ENCODE data around the gene AXIN2. TPM values are rescaled to one million over a fixed set of nuclear protein-coding genes. Genes with fewer than 3 reads are reported as not detected.

AXIN2 gene
- total RNA-seq, 4 donors from 2014 or later, result 15.3 to 23.7 (median 20.5) TPM

GRCh38 chr17:65601145-65601544 is 39.7 kb upstream of the AXIN2 start:
- 36 to 39% methylated on average over 1 of the region's 1 CpG for WGBS, 2 donors

GRCh38 chr17:65600518-65600917 is 39.1 kb upstream of the AXIN2 start:
- Histone ChIP-seq H3K27ac (no peak overlapping the region), H3K4me1 (peaks cover 0 to 16% (median 0%) of the 10 kb centered on the region in 4 donors), H3K4me3 (no peak overlapping the region), H3K36me3 (no peaks in the 10 kb centered on the region), H3K27me3 (no peaks in the 10 kb centered on the region), H3K9me3 (no peaks in the 10 kb centered on the region)
- WGBS, 2 donors, result 10 to 11% methylated on average over 1 of the region's 1 CpG
- no peak for TF ChIP-seq POLR2A (IDR thresholded peaks at IDR 0.05)
- TF ChIP-seq EP300 (IDR thresholded peaks at IDR 0.05), result no peak
- TF ChIP-seq CTCF (IDR thresholded peaks at IDR 0.05), result no peak
- no peak for DNase-seq (ENCODE audit: low spot score in 2 of 2)

More at GRCh38 chr17:65601145-65601544, 39.7 kb upstream of the AXIN2 start:
- TF ChIP-seq EP300 (IDR thresholded peaks at IDR 0.05) (no peak), POLR2A (IDR thresholded peaks at IDR 0.05) (no peak), CTCF (IDR thresholded peaks at IDR 0.05) (no peak)
- Histone ChIP-seq H3K4me3 (no peak overlapping the region), H3K9me3 (no peaks in the 10 kb centered on the region), H3K4me1 (peaks cover 0 to 16% (median 0%) of the 10 kb centered on the region in 4 donors), H3K27me3 (no peaks in the 10 kb centered on the region), H3K27ac (no peak overlapping the region), H3K36me3 (no peaks in the 10 kb centered on the region)
- DNase-seq (ENCODE audit: low spot score in 2 of 2), result no peak

- WGBS, 2 donors, result 86 to 87% methylated on average over 5 of the region's 5 CpGs
- no peak overlapping the region for H3K4me3 ChIP-seq
- no peak overlapping the region for H3K27ac ChIP-seq
- H3K27me3 ChIP-seq, result no peaks in the 10 kb centered on the region
- H3K4me1 ChIP-seq, result peaks cover 0 to 18% (median 0%) of the 10 kb centered on the region in 4 donors
- no peaks in the 10 kb centered on the region for H3K36me3 ChIP-seq
- no peak for DNase-seq (ENCODE audit: low spot score in 2 of 2)
- TF ChIP-seq POLR2A (IDR thresholded peaks at IDR 0.05), result no peak
- TF ChIP-seq CTCF (IDR thresholded peaks at IDR 0.05), result no peak
- H3K9me3 ChIP-seq, result no peaks in the 10 kb centered on the region
These were observed 38.2 kb upstream of the AXIN2 start for GRCh38 chr17:65599650-65600049.

- no peak for DNase-seq (ENCODE audit: low spot score in 2 of 2)
- no peaks in the 10 kb centered on the region for H3K27me3 ChIP-seq
- H3K4me3 ChIP-seq, result no peak overlapping the region
- no peak for TF ChIP-seq CTCF (IDR thresholded peaks at IDR 0.05)
- no peak for TF ChIP-seq EP300 (IDR thresholded peaks at IDR 0.05)
- TF ChIP-seq POLR2A (IDR thresholded peaks at IDR 0.05), result no peak
- H3K4me1 ChIP-seq, result peaks cover 0 to 27% (median 0%) of the 10 kb centered on the region in 4 donors
- WGBS, 2 donors, result 92 to 100% methylated on average over 1 of the region's 1 CpG
- H3K36me3 ChIP-seq, result no peaks in the 10 kb centered on the region
- H3K27ac ChIP-seq, result no peak overlapping the region
- H3K9me3 ChIP-seq, result no peaks in the 10 kb centered on the region
These were observed 37.3 kb upstream of the AXIN2 start for GRCh38 chr17:65598746-65599145.

GRCh38 chr17:65595071-65595656 is 33.7 kb upstream of the AXIN2 start:
- WGBS, 2 donors, result 66 to 70% methylated on average over 4 of the region's 4 CpGs
- Histone ChIP-seq H3K4me3 (no peak overlapping the region), H3K9me3 (no peaks in the 10 kb centered on the region), H3K27me3 (no peaks in the 10 kb centered on the region), H3K27ac (no peak overlapping the region), H3K36me3 (no peaks in the 10 kb centered on the region), H3K4me1 (peaks cover 0 to 22% (median 0%) of the 10 kb centered on the region in 4 donors)
- TF ChIP-seq POLR2A (IDR thresholded peaks at IDR 0.05) (no peak), EP300 (IDR thresholded peaks at IDR 0.05) (no peak), CTCF (IDR thresholded peaks at IDR 0.05) (no peak)
- DNase-seq (ENCODE audit: low spot score in 2 of 2), result no peak

All from tibial nerve (tissue), 4 donors.